SU-DHL-6 (cell line): ENCODE data around the gene SLC16A12.

ENCODE experiments used
- CTCF ChIP-seq: fragments of 200-600 bp; sonication (generic); IDR thresholded peaks from one replicate; pipeline ENCODE4 v1.5.1; 2017; ENCODE audit warnings: antibody characterized with exemption, mild to moderate bottlenecking, low read length, moderate library complexity; ENCODE audit not compliant: insufficient read depth, poor library complexity, severe bottlenecking
- EZH2phosphoT487 ChIP-seq: fragments of 200-600 bp; sonication (generic), shearing (Covaris generic); conservative IDR thresholded peaks from 2 replicates; pipeline ENCODE4 v1.6.1; 2018; ENCODE audit warnings: mild to moderate bottlenecking, antibody characterized with exemption, low read length, moderate library complexity, mixed read lengths

DNA sequence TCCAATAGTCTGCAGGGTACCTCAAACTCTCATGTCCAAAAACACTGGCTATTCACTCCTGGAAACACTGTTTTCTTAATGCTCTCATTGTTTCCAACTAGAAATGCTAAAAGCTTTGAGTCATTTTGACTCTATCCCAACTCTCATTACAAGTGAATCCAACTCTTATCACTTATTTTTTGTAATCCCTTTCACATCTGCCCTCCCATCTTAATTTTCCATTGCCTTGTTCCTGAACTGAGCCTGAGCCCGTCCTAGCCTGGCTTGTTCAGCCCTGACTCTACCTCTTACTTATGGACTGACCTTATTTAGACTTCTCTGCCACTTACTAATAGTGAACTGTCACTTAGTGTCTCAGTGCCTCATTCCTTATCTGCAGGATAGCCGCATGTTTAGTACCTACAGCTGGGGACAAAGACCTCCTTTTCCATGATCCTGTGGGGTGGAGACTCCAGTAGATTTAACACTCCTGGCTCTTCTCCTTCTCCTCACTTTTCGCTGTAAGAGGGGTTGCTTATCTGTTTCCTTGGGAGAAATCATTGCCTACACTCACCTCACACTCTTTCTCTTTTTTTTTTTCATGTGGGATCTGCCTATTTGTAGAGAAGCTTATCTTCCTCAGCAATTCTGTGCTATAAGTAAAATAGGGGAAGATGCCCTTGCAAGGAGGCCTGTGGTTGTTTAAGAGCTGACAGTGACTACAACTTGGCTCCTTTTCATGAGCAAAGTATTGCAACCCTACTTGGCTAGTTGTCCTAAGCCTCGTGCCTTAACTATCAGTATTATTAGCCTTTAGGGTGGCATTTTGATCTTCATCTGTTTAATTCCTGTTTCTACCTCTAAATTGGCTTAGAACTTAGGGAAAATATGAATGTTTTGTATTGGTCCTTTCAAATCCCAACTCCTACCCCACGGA is 56.4 kb downstream of the SLC16A12 start:
- no peak for TF ChIP-seq CTCF
- TF ChIP-seq EZH2phosphoT487 = no peak
